IMR-90 (cell line): Measurements from ENCODE around the gene FAXDC2.

Experiments
- BHLHE40 ChIP-seq: fragments of 150-350 bp; IDR thresholded peaks from 2 replicates; pipeline ENCODE4 v1.6.1; 2016; ENCODE audit warnings: mild to moderate bottlenecking, low read depth, low read length
- CEBPB ChIP-seq: IDR thresholded peaks from 2 replicates; pipeline ENCODE4 v1.6.1; 2012; ENCODE audit warnings: low read depth, low read length, improper control_type of control experiment
- CHD1 ChIP-seq: IDR thresholded peaks from 2 replicates; pipeline ENCODE4 v1.6.1; 2012; ENCODE audit warnings: low read depth, low read length, improper control_type of control experiment
- FOS ChIP-seq: fragments of 150-350 bp; IDR thresholded peaks from 2 replicates; pipeline ENCODE4 v1.6.1; 2016; ENCODE audit warnings: low read depth, low read length
- MAFK ChIP-seq: IDR thresholded peaks from 2 replicates; pipeline ENCODE4 v1.6.1; 2012; ENCODE audit warnings: low read depth, low read length, improper control_type of control experiment
- POLR2A ChIP-seq: IDR thresholded peaks from 2 replicates; pipeline ENCODE4 v1.6.1; 2012; ENCODE audit warnings: mild to moderate bottlenecking, low read depth, low read length
- RAD21 ChIP-seq: IDR thresholded peaks from 2 replicates; pipeline ENCODE4 v1.6.1; 2012; ENCODE audit warnings: low read length, improper control_type of control experiment
- RFX5 ChIP-seq: IDR thresholded peaks from 2 replicates; pipeline ENCODE4 v1.8.0; 2012; ENCODE audit warnings: low read depth, mild to moderate bottlenecking, low read length, moderate library complexity
- SMC3 ChIP-seq: fragments of 150-350 bp; IDR thresholded peaks from 2 replicates; pipeline ENCODE4 v1.6.1; 2016; ENCODE audit warnings: low read depth, mild to moderate bottlenecking, antibody characterized with exemption, low read length, moderate library complexity
- TF ChIP-seq, protein P1 (sequence below): conservative IDR thresholded peaks from 2 replicates; pipeline ENCODE4 v1.5.1; 2012; ENCODE audit warnings: mild to moderate bottlenecking, low read depth, low read length, improper control_type of control experiment
- TF ChIP-seq, protein P2 (sequence below): fragments of 150-350 bp; IDR thresholded peaks from 2 replicates; pipeline ENCODE4 v1.6.1; 2017; ENCODE audit warnings: mild to moderate bottlenecking, antibody characterized with exemption, low read length, low read depth
- TF ChIP-seq, protein P3 (sequence below): fragments of 150-350 bp; IDR thresholded peaks from 2 replicates; pipeline ENCODE4 v1.6.1; 2016; ENCODE audit warnings: low read depth, mild to moderate bottlenecking, low read length, moderate library complexity, borderline replicate concordance

DNA sequence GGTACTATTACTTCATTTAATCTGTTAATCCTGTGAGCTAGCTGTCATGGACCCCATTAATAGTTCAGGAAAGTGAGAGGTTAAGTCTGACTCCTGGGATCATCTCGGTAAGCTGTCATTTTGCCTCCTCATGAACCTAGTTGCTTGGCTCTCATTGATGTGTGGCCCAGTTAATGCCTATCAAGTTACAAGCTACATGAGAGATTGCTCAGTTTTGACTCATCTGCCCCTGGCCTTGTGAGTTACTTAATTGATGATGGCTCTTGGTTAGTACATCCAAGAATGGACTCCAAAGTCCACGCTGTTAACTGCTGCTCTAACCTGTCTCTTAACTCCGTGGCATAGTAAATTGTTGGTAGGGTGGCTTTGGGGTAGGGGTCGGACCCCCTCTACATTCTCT is 71.3 kb downstream of the FAXDC2 start:
- TF ChIP-seq RAD21 (no peak), POLR2A (no peak), RFX5 (no peak), CEBPB (peak; percentile 81), BHLHE40 (no peak), MAFK (no peak), SMC3 (0 out of 2 replicates have a peak, but pooled peaks have one; percentile 14), FOS (peak; percentile 74), CHD1 (no peak)
- TF ChIP-seq, protein P1, sequence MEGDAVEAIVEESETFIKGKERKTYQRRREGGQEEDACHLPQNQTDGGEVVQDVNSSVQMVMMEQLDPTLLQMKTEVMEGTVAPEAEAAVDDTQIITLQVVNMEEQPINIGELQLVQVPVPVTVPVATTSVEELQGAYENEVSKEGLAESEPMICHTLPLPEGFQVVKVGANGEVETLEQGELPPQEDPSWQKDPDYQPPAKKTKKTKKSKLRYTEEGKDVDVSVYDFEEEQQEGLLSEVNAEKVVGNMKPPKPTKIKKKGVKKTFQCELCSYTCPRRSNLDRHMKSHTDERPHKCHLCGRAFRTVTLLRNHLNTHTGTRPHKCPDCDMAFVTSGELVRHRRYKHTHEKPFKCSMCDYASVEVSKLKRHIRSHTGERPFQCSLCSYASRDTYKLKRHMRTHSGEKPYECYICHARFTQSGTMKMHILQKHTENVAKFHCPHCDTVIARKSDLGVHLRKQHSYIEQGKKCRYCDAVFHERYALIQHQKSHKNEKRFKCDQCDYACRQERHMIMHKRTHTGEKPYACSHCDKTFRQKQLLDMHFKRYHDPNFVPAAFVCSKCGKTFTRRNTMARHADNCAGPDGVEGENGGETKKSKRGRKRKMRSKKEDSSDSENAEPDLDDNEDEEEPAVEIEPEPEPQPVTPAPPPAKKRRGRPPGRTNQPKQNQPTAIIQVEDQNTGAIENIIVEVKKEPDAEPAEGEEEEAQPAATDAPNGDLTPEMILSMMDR = no peak
- TF ChIP-seq, protein P2, sequence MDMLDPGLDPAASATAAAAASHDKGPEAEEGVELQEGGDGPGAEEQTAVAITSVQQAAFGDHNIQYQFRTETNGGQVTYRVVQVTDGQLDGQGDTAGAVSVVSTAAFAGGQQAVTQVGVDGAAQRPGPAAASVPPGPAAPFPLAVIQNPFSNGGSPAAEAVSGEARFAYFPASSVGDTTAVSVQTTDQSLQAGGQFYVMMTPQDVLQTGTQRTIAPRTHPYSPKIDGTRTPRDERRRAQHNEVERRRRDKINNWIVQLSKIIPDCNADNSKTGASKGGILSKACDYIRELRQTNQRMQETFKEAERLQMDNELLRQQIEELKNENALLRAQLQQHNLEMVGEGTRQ = no peak
- TF ChIP-seq, protein P3, sequence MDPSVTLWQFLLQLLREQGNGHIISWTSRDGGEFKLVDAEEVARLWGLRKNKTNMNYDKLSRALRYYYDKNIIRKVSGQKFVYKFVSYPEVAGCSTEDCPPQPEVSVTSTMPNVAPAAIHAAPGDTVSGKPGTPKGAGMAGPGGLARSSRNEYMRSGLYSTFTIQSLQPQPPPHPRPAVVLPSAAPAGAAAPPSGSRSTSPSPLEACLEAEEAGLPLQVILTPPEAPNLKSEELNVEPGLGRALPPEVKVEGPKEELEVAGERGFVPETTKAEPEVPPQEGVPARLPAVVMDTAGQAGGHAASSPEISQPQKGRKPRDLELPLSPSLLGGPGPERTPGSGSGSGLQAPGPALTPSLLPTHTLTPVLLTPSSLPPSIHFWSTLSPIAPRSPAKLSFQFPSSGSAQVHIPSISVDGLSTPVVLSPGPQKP = no peak
